OCI-LY7 (cell line): ENCODE measurements around the gene UBFD1.

Experiments
- EZH2phosphoT487 ChIP-seq: fragments of 200-600 bp; sonication (generic); IDR thresholded peaks from 2 replicates; pipeline ENCODE4 v1.6.1; 2018; ENCODE audit warnings: low read depth, borderline replicate concordance, mild to moderate bottlenecking, mixed run types, antibody characterized with exemption, low read length, moderate library complexity, mixed read lengths
- TF ChIP-seq, protein P1 (sequence below): fragments of 200-600 bp; sonication (generic); conservative IDR thresholded peaks from 2 replicates; pipeline ENCODE4 v1.5.1; 2014; ENCODE audit warnings: mild to moderate bottlenecking, antibody characterized with exemption, low read length, moderate library complexity, mixed read lengths

DNA sequence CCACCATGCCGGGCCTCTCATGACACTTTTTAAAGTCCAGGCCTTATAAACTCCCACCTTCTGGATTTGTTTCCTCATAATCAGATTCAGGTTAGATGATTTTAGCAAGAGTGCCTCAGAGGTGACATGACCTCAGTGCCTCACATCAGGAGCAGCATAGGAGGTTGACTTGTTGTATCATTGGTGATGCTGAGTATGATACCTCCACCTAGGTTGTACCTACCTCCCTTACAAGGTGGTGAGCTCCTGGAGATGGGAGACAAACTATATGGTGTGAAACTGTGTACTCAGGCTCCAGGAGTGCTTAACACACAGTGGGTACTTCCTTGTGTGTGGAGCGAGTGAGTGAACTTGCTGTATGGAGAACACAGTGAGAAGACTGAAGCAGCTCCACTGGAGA is 20.0 kb downstream of the UBFD1 start:
- TF ChIP-seq, protein P1, sequence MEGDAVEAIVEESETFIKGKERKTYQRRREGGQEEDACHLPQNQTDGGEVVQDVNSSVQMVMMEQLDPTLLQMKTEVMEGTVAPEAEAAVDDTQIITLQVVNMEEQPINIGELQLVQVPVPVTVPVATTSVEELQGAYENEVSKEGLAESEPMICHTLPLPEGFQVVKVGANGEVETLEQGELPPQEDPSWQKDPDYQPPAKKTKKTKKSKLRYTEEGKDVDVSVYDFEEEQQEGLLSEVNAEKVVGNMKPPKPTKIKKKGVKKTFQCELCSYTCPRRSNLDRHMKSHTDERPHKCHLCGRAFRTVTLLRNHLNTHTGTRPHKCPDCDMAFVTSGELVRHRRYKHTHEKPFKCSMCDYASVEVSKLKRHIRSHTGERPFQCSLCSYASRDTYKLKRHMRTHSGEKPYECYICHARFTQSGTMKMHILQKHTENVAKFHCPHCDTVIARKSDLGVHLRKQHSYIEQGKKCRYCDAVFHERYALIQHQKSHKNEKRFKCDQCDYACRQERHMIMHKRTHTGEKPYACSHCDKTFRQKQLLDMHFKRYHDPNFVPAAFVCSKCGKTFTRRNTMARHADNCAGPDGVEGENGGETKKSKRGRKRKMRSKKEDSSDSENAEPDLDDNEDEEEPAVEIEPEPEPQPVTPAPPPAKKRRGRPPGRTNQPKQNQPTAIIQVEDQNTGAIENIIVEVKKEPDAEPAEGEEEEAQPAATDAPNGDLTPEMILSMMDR = no peak
- TF ChIP-seq EZH2phosphoT487 = no peak
